T-cell (primary cell): Measurements from ENCODE around the gene STX8. TPM values are rescaled to one million over a fixed set of nuclear protein-coding genes. Genes with fewer than 3 reads are reported as not detected.
A peak's percentile ranks its signal among the peaks of the same experiment; 100 is the strongest.

Experiments
- ATAC-seq, 4 experiments: fragments of 200-7000 bp in 3 of 4; fragments of 150-1000 bp in 1 of 4; cut with Tn5 transposase; replicated peaks in 1 of 4; 1 replicate in 3 of 4; 2 replicates in 1 of 4; pipeline ENCODE4 v1.10.0; 2021; ENCODE audit warnings: moderate library complexity in 3 of 4, mild to moderate bottlenecking in 2 of 4, moderate number of reproducible peaks in 1 of 4
- CTCF ChIA-PET, 2 donors: fragments of 300-600 bp; sonication (Branson Sonifier 250); formaldehyde crosslinking; loops; one replicate each; lab custom pipeline; 2022; ENCODE audit warnings: antibody characterized with exemption in 2 of 2; lab: Charles Lee
- POLR2A ChIA-PET, 2 donors: fragments of 300-600 bp; sonication (Branson Sonifier 250); formaldehyde crosslinking; loops; one replicate each; lab custom pipeline; 2022; ENCODE audit warnings: antibody characterized with exemption in 2 of 2; lab: Charles Lee
- DNase-seq, 35 experiments: peaks; one replicate each; pipeline versions ENCODE4 v3.0.0 to v3.0.0-alpha.2; 2013 to 2023
- H3K27ac ChIP-seq: one replicate; pipeline ENCODE4 v1.5.1; 2013; ENCODE audit warnings: low read length
- H3K27me3 ChIP-seq, 2 experiments: replicated peaks in 1 of 2; 1 replicate in 1 of 2; 2 replicates in 1 of 2; pipeline versions ENCODE4 v1.6.1 to v1.7.0; 2013; ENCODE audit warnings: low read length in 1 of 2, mixed read lengths in 1 of 2; ENCODE audit not compliant: control insufficient read depth in 2 of 2, insufficient read depth in 2 of 2; ENCODE audit errors: extremely low read depth in 1 of 2
- H3K36me3 ChIP-seq, 2 donors: 1 replicate in 1 of 2; 2 replicates in 1 of 2; pipeline versions ENCODE4 v1.6.1 to v1.7.0; 2013; ENCODE audit warnings: low read length in 1 of 2; ENCODE audit not compliant: control insufficient read depth in 2 of 2, insufficient read depth in 1 of 2; ENCODE audit errors: extremely low read depth in 1 of 2
- H3K4me1 ChIP-seq, 2 experiments: 1 replicate in 1 of 2; 2 replicates in 1 of 2; pipeline versions ENCODE4 v1.6.1 to v1.7.0; 2013; ENCODE audit warnings: low read length in 2 of 2, mixed read lengths in 1 of 2; ENCODE audit not compliant: insufficient read depth in 2 of 2, control insufficient read depth in 1 of 2; ENCODE audit errors: extremely low read depth in 1 of 2
- H3K4me3 ChIP-seq, 2 donors: 1 replicate in 1 of 2; 2 replicates in 1 of 2; pipeline versions ENCODE4 v1.5.1 to v1.7.0; 2013; ENCODE audit warnings: mild to moderate bottlenecking in 2 of 2, low read length in 1 of 2, moderate library complexity in 1 of 2; ENCODE audit not compliant: control insufficient read depth in 1 of 2; ENCODE audit errors: extremely low read depth in 1 of 2
- H3K9me3 ChIP-seq: 2 replicates; pipeline ENCODE4 v1.7.0; 2013
- H3K27ac Mint-ChIP-seq, 2 donors: one replicate each; pipeline ENCODE4 v1.8.0; 2020 to 2021; ENCODE audit warnings: mild to moderate bottlenecking in 2 of 2, mixed read lengths in 2 of 2
- H3K27me3 Mint-ChIP-seq, 2 donors: one replicate each; pipeline ENCODE4 v1.8.0; 2021 to 2022; ENCODE audit warnings: mixed read lengths in 2 of 2
- H3K36me3 Mint-ChIP-seq: one replicate; pipeline ENCODE4 v1.8.0; 2021; ENCODE audit warnings: mixed read lengths
- H3K4me1 Mint-ChIP-seq, 3 donors: one replicate each; pipeline ENCODE4 v1.8.0; 2020 to 2022; ENCODE audit warnings: mixed read lengths in 3 of 3, mild to moderate bottlenecking in 1 of 3
- H3K4me3 Mint-ChIP-seq, 3 donors: one replicate each; pipeline ENCODE4 v1.8.0; 2020 to 2022; ENCODE audit warnings: mild to moderate bottlenecking in 3 of 3, mixed read lengths in 3 of 3, moderate library complexity in 3 of 3
- H3K9me3 Mint-ChIP-seq, 3 donors: one replicate each; pipeline ENCODE4 v1.8.0; 2020 to 2022; ENCODE audit warnings: mixed read lengths in 3 of 3
- WGBS: methylation state at CpG from one replicate; pipeline ENCODE4 v1.1.5; 2013; ENCODE audit warnings: missing lambda C conversion rate; ENCODE audit not compliant: insufficient coverage; 5-methylcytosine and 5-hydroxymethylcytosine counted together
- total RNA-seq, 35 experiments: library from RNA in 6 of 35; stranded (reverse) in 6 of 35; fragments of 120-200 nt in 1 of 35; gene quantifications; one replicate each; pipeline versions ENCODE4 v1.2.1 to v1.2.4 and lab custom pipeline; 2013 to 2026

The STX8 gene
- total RNA-seq, 5 donors from 2014 or later (not counting 1 experiment from before 2014, with no cell fraction given) = 34.1 to 65.2 (median 57.8) TPM

DNA sequence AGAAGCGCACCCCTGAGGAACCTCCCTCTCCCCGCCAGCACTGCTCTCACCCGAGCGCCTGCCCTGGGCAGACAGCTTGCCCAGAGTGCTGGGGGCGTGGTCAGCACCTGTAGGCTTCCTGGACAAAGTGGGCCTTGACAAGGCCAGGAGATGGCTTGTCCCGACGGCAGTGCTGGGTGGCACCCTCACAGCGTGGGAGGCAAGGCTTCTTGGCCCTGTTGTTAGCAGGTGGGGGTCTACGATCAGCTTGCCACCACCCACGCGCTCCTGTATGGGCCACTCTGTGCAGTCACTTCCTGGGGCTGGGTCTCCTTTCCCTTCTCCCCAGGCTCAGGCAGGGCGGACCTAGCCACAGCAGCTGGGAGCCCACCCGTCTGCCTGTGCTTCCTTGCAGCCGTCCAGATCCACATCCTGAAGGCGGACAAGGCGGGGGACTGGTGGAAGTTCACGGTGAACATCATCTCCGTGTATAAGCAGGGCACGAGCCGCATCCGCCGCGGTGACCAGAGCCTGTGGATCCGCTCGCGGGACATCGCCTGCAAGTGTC, 336.3 kb downstream of the STX8 start:
- CTCF ChIA-PET = no interaction called here
- no peaks in the 10 kb centered on the region for H3K36me3 ChIP-seq
- peaks cover 0 to 25% of the 10 kb centered on the region in 2 experiments for H3K4me1 ChIP-seq
- H3K9me3 Mint-ChIP-seq = no peaks in the 10 kb centered on the region
- no peaks in the 10 kb centered on the region for H3K36me3 Mint-ChIP-seq
- H3K9me3 ChIP-seq = no peaks in the 10 kb centered on the region
- H3K27ac Mint-ChIP-seq = no peak overlapping the region
- ATAC-seq (peak; percentile 9 to 24 (median 14)), DNase-seq (peak in 4 of 35 experiments; percentile 7 to 15 (median 14))
- peak overlapping the region; percentile 75 to 81 (median 81) for H3K4me3 Mint-ChIP-seq
- H3K27me3 ChIP-seq = peaks cover 0 to 12% of the 10 kb centered on the region in 2 experiments
- peaks cover 2 to 3% of the 10 kb centered on the region in 2 donors for H3K27me3 Mint-ChIP-seq
- WGBS = 20% methylated on average over 22 of the region's 27 CpGs
- H3K4me1 Mint-ChIP-seq = peaks cover 12 to 19% (median 15%) of the 10 kb centered on the region in 3 donors
- peak overlapping the region; percentile 54 to 63 for H3K4me3 ChIP-seq
- POLR2A ChIA-PET = no interaction called here
- H3K27ac ChIP-seq = no peak overlapping the region

DNA sequence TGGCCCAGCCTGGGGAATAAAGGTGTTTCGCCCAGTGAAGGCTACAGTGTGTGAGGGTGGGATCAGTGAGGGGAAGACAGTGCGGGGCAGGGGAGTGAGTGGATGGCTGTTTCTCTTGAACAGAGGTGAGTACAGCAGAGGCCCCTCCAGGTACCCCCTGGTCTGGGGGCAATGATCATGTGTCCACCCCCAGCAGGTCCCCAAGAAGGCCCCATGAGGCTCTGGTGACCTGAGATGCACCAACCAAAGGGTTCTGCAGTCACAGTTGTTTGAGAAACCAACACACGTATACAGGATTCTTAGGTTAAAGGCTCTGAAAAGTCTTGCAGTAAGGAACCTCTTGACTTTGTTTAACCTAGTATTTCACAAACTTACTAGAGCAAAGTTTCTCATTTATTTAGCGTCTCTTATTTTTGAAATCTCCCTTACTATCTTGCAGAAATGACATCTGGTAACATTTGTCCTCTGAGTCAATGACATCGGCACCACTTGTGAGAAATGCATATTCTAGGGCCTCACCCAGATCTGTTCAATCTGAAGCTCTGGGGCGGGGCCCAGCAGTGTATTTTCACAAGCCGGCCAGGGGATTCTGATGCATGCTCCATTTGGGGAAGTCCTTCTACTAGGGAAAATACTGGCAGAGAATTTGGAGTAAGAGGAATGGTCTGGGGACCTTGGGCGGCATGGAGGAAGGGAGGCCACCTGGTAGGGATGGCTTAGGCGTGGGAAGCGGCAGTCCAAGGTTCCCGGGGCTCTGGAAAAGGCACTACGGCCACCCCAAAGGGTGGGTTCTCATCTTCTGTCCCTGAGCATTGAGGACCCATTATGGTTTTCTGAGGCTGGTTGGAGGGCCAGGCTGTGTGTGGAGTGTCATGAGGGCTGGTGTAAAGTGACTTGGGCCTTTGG, 337.0 kb downstream of the STX8 start:
- WGBS = 92% methylated on average over 10 of the region's 12 CpGs
- POLR2A ChIA-PET = no interaction called here
- H3K4me3 Mint-ChIP-seq = peak overlapping the region; percentile 75 to 81 (median 81)

GRCh38 chr17:9237661-9238301, 337.8 kb downstream of the STX8 start:
- peak overlapping the region in 1 of 3 donors; percentile 81 for H3K4me3 Mint-ChIP-seq
- H3K9me3 Mint-ChIP-seq = no peaks in the 10 kb centered on the region
- no peak for DNase-seq
- 85% methylated on average over 11 of the region's 13 CpGs for WGBS
- ChIA-PET CTCF (interaction anchor here in 1 of 2 donors (0.5 kb wide), 1 partner anchor 37 kb away, joined by 3 read pairs; no protein-coding TSS in a partner anchor), POLR2A (no interaction called here)
- H3K4me1 Mint-ChIP-seq = peaks cover 12 to 19% (median 15%) of the 10 kb centered on the region in 3 donors
- ATAC-seq = no peak
- peaks cover 0 to 25% of the 10 kb centered on the region in 2 experiments for H3K4me1 ChIP-seq
- no peak overlapping the region for H3K4me3 ChIP-seq
- H3K27me3 Mint-ChIP-seq = peaks cover 3 to 10% of the 10 kb centered on the region in 2 donors
- no peaks in the 10 kb centered on the region for H3K9me3 ChIP-seq
- peaks cover 0 to 19% of the 10 kb centered on the region in 2 experiments for H3K27me3 ChIP-seq
- no peak overlapping the region for H3K27ac Mint-ChIP-seq
- H3K36me3 ChIP-seq = no peaks in the 10 kb centered on the region
- no peaks in the 10 kb centered on the region for H3K36me3 Mint-ChIP-seq
- H3K27ac ChIP-seq = no peak overlapping the region

More for the DNA sequence above, 337.0 kb downstream of the STX8 start:
- CTCF ChIA-PET = no interaction called here
- Histone ChIP-seq H3K9me3 (no peaks in the 10 kb centered on the region), H3K4me3 (no peak overlapping the region), H3K36me3 (no peaks in the 10 kb centered on the region), H3K27me3 (peaks cover 0 to 17% of the 10 kb centered on the region in 2 experiments), H3K4me1 (peaks cover 0 to 25% of the 10 kb centered on the region in 2 experiments), H3K27ac (no peak overlapping the region)
- Mint-ChIP-seq H3K27me3 (peaks cover 3 to 7% of the 10 kb centered on the region in 2 donors), H3K4me1 (peaks cover 12 to 19% (median 15%) of the 10 kb centered on the region in 3 donors), H3K27ac (peak overlapping the region in 1 of 2 donors; percentile 28), H3K36me3 (no peaks in the 10 kb centered on the region), H3K9me3 (no peaks in the 10 kb centered on the region)
- no peak for ATAC-seq
- no peak for DNase-seq

DNA sequence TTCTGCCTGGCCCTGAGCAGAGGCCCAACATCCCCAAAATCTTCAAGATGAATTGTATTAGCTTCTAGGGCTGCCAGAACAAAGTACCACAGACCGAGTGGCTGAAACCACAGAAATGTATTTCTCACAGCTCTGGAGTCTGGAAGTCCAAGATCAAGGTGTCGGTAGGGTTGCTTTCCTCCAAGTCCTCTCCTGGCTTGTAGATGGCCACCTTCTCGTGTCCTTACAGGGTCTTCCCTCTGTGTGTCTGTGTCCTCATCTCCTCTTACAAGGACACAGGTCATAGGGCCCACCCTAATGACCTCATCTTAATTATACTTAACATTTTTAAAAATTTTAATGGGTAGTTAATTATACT, 338.6 kb downstream of the STX8 start:
- Mint-ChIP-seq H3K36me3 (no peaks in the 10 kb centered on the region), H3K27ac (no peak overlapping the region), H3K27me3 (peaks cover 3 to 10% of the 10 kb centered on the region in 2 donors), H3K4me3 (no peak overlapping the region), H3K9me3 (no peaks in the 10 kb centered on the region), H3K4me1 (peaks cover 12 to 19% (median 15%) of the 10 kb centered on the region in 3 donors)
- peaks cover 0 to 23% of the 10 kb centered on the region in 2 experiments for H3K27me3 ChIP-seq
- no peak overlapping the region for H3K4me3 ChIP-seq
- no peak overlapping the region for H3K27ac ChIP-seq
- ChIA-PET CTCF (no interaction called here), POLR2A (interaction anchor here in 1 of 2 donors (0.5 kb wide), 1 partner anchor 224 kb away, joined by 8 read pairs; no protein-coding TSS in a partner anchor)
- H3K9me3 ChIP-seq = no peaks in the 10 kb centered on the region
- DNase-seq (no peak), ATAC-seq (no peak)
- H3K4me1 ChIP-seq = peaks cover 0 to 25% of the 10 kb centered on the region in 2 experiments
- 77% methylated on average over 2 of the region's 3 CpGs for WGBS
- H3K36me3 ChIP-seq = no peaks in the 10 kb centered on the region

GRCh38 chr17:9236286-9237052, 339.2 kb downstream of the STX8 start:
- H3K9me3 Mint-ChIP-seq = no peaks in the 10 kb centered on the region
- Histone ChIP-seq H3K4me1 (peaks cover 0 to 24% of the 10 kb centered on the region in 2 experiments), H3K27ac (no peak overlapping the region), H3K36me3 (no peaks in the 10 kb centered on the region), H3K4me3 (no peak overlapping the region), H3K27me3 (peaks cover 0 to 28% of the 10 kb centered on the region in 2 experiments), H3K9me3 (no peaks in the 10 kb centered on the region)
- H3K4me1 Mint-ChIP-seq = peaks cover 12 to 18% (median 15%) of the 10 kb centered on the region in 3 donors
- H3K4me3 Mint-ChIP-seq = no peak overlapping the region
- H3K27me3 Mint-ChIP-seq = peaks cover 3 to 10% of the 10 kb centered on the region in 2 donors
- whole genome bisulfite sequencing = 95% methylated on average over 5 of the region's 7 CpGs
- ATAC-seq (no peak), DNase-seq (no peak)
- CTCF ChIA-PET = no interaction called here
- POLR2A ChIA-PET = interaction anchor here in 1 of 2 donors (0.5 kb wide), 1 partner anchor 223 kb away, joined by 8 read pairs; no protein-coding TSS in a partner anchor
- no peak overlapping the region for H3K27ac Mint-ChIP-seq
- H3K36me3 Mint-ChIP-seq = no peaks in the 10 kb centered on the region
